Islet of Langerhans (tissue), 1 donor: Measurements from ENCODE around the gene THSD8.

ENCODE experiments used
- FAIRE-seq: peaks from one replicate; lab custom pipeline; 2011; peaks lifted over from hg19 to GRCh38; lab: Jason Lieb, UNC

THSD8 gene

DNA sequence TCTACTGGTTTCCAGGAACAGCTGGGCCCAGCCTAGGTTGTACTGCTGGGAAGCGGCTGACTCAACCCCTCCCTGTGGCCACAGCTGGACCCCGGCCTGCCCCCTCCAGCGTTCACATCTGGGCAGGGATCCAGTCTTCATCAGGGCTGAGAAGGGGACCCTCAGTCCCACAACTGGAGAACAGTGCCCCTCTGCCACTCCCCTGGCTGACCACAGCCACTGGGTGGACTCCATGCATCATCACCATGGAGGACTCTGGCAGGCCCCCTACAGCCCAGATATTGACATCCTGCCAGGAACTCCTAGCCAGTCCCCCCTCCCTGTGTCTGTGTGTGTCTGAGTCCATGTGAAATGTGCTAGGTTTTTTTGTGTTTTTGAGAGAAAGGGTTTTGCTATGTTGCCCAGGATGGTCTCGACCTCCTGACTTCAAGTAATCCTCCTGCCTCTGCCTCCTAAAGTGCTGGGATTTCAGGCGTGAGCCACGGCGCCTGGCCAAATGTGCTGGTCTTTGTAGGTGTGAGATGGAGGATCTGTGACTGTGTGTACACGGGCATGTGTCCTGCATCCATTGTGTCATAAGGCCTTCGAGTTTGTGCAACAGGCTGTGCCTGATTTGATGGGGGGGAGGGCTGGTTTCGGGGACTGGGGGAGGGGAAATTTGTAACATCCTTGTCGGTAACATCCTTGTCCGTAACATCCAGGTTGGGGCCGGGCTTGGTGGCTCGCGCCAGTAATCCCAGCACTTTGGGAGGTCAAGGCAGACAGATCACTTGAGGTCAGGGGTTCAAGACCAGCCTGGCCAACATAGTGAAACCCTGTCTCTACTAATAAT lies 22.5 kb upstream of the THSD8 start:
- FAIRE-seq = no peak

DNA sequence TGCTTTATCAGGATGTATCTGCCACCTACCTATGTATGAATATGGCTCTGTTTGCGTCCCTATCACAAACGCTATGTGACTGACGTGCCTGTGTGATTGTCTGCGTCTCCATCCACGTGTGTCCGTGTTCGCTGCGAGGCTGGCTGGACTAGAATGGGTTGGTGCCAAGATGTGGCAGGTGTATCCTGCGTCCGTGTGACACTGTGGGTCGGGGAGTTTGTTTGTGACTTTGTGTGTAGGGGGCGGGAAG lies 19.8 kb upstream of the THSD8 start:
- FAIRE-seq = no peak

DNA sequence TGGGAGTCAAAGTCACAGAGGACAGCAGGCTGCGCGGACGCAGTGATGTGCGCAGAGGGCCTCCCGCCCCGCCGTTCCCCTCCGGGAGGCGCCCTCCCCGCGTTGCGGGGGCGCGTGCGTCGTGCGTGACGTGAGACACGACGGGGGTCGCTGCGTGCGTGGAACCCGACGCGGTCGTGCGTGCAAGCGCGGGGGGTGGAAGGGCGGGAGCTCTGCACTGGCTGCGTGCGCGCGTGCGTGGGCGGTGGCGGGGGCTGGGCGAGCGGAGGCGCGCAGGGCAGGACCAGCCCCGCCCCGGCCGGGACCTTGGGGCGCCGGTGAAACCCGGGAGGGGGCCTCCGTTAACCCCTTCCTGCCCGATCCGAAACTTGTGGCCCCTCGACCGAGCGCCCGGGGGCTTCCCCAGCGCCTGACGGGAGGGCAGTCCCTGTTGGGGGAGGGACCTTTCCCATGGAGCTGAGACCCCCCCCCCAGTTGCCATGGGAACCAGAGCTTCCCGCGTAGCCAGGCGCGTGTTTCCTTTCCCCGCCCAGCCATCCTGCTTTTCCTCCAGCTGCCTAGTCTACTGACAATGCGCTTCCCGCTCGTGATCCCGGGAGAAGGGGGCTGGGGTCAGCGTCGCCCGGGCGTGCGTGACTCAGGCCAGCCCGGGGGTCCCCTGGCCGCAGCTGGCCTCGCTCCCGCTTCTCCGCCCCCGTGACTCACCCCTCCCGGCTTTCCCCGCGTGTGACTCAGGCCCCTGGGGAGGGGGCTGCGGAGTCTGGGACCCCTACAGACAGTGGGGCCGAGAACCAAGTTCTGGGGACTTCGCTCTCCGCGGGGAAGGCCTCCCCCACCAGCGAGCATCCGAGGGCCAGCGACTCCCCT lies 19.2 kb upstream of the THSD8 start:
- FAIRE-seq = no peak

DNA sequence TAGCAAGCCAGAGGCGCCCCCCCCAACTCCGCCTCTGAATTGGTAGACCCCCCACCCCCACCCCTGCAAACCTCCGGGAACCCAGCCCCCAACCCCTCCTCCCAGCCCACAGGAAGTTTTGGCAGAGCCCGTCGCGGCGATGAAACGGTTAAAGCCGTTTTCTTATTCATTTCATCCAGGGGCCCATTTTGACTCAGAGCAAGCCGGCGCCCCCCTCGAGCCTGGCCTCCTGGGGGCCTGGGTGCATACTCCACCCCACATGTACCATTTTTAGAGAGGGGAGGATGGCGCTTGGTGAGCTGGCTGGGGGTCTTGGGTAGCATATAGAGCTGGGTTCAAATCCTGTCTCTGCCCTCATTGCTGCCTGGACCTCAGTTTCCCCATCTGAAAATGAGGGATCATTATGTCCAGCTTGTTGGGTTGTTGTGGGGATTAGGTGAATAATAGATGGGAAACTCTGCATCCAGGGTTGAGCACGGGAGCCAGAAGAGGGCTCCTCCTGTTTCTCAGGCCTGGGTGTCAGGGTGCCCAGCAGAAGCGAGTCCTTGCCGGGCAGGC lies 18.5 kb upstream of the THSD8 start:
- no peak for FAIRE-seq

DNA sequence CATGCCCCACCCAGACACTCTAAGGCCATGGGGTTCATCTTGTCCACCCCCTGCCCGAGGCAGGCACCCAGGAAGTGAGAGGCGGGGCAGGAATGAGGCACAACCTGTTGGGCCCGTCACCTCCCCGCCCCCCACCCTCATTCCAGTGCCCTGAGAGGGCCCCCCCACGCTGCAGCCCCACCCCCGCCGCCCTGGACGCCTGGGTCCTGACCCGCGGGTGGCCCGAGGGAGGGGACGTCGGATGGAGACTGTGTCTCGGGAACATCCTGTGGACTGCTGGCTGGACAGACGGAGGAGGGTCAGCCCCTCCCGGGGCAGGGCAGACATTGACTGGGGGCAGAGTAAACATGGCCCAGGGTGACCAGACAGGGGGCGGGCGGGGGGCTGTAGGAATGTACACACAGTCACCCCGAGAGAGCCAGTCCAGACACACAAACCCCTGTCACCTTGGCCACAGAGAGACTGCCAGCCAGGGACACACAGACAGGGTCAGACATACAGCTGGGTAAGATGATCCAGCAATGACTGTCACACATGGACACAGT lies 17.9 kb upstream of the THSD8 start:
- FAIRE-seq = no peak

DNA sequence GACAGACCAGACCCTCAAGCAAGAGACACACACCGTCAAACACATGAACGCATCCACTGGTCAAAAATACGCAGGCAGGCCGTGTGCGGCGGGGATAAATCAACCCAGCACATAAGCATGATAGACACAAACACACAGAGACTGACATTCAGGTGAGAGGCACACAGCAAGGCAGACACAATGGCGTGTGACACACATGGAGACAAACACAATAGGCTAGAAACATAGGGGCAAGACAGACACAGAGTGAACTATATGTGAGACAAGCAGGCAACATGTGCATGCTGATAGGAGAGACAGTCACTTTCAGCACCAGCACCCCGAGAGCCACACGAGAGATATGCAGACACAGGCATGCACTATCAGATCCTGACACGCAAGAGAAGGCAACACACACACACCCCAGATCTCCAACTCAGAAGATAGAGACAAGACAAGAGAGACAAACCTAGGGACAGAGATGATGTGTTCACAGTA lies 17.4 kb upstream of the THSD8 start:
- FAIRE-seq = no peak

DNA sequence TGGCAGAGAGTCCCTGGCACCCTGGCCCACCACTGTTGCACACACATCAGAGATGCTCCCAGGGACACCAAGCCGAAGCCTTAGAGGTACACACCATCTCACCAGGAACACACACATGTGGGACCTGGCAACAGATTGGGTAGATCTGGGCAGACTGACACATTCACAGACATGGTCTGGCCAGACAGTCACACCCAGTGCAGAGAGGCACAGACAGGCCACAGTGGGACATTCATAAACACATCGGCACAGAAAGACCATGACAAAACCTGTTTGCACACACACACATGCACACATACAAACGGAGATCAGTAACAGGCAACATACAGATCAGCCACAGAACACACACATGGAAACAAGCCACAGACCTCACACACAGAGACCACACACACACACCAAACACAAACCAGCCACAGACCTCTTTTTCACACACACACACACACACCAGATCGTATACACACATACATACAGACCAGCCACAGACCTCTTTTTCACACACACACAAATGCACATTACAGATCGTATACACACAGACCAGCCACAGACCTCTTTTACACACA lies 16.9 kb upstream of the THSD8 start:
- FAIRE-seq = no peak

DNA sequence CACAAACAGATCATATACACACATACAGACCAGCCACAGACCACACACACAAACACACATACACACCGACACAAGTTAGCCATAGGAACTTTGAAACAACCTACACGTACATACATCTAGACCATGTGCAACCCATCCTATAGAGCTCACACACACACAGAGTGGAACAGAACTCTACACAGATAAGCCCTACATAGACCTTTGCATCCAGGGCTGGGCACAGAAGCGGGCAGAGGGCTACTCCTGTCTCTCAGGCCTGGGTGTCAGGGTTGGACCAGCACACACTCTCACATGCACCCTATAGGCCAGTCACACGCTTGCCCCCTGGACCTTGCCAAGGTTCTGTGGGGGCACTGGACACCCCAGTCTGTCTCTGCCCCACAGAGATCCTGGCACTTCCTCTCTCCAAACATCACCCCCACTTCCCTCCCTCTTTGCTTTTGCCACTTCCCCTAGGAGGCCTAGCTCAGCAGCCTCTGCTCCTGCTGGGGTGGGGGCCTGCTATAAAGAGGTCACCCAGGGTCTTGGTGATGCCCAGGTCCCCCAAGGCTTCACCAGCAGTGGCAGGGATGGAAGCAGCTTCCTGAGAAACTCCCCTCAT lies 16.3 kb upstream of the THSD8 start:
- no peak for FAIRE-seq

DNA sequence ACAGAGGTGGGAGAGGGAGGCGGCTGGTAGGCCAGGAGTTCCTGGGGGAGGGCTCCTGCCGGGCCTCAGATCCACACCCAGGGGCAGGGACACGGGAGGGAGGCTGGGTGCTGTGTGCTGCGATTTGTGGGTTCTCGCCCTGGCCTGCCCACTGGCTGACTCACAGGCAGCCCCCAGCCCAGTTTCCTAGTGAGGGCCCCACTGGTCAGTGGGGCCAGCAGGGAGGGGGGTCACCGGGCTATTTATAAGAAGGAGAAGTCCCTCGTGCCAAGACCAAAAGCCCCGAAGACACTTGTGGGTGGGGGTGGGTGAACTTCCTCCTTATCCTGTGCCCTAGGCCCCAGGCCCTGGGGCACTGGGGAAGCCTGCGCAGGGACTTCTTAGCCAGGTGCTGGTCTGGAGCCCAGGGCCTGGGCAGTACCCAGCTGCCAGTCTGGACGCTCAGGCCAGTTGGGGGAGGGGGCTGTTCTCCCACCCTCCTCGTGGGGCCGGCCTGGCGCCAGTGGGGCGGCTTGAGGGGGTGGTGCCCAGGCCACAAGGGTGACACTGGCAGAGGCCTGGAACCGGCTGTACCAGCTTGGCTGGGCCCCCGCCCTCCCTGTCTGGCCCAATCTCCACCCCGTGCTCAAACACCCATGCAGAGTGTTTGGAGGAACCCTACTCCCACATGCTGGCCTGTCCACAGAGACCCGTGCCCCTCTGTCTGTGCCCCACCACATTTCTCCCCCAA lies 15.6 kb upstream of the THSD8 start:
- no peak for FAIRE-seq

DNA sequence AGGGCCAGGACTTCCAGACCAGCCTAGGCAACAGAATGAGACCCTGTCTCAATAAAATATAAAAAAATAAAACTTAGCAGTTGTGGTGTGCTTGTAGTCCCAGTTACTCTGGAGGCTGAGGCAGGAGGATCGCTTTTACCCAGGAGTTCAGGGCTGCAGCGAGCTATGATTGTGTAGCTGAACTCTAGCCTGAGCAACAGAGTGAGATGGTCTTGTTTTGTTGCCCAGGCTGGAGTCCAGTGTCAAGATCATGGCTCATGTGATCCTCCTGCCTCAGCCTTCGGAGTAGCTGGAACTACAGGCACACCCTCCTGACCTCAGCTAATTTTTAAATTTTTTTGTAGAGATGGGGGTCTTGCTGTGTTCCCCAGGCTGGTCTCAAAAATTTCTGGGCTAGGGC lies 14.9 kb upstream of the THSD8 start:
- FAIRE-seq = no peak

DNA sequence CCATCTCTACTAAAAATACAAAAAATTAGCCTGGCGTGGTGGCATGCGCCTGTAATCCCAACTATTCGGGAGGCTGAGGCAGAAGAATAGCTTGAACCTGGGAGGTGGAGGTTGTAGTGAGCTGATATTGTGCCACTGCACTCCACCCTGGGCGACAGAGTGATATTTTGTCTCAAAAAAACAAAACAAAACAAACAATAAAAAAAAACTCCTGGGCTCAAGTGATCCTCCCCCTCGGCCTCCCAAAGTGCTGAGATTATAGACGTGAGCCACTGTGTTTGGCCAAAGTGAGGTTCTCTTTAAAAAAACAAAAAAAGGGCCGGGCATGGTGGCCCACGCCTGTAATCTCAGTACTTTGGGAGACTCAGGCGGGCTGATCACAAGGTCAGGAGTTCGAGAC lies 14.4 kb upstream of the THSD8 start:
- FAIRE-seq = no peak

DNA sequence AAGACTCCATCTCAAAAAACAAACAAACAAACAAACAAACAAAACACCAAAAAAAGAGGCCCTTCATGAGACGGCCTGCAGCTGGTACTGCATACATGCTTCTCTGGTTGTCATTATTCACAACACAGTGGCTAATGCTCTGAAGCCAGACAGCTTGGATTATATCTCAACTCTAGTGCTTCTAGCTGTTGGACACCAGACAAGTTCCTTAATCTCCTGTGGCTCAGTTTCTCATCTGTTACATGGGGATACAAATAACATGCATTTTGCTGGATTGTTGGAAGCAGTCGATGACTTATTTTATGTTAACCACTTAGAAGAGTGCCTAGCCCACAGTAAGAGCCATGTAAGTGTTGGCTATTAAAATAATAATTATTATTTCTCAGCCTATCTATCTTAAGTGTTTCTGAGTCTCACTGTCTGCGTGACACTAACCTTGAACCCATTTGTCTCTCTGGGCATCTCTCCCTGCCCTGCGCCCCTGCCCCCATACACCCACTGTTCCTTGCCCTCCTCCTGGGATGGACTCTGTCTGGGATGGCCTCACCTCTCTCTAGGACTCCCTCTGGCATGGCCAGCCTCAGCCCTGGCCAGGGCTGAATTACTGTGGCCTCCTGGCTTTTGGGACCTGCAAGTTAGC lies 13.7 kb upstream of the THSD8 start:
- no peak for FAIRE-seq

DNA sequence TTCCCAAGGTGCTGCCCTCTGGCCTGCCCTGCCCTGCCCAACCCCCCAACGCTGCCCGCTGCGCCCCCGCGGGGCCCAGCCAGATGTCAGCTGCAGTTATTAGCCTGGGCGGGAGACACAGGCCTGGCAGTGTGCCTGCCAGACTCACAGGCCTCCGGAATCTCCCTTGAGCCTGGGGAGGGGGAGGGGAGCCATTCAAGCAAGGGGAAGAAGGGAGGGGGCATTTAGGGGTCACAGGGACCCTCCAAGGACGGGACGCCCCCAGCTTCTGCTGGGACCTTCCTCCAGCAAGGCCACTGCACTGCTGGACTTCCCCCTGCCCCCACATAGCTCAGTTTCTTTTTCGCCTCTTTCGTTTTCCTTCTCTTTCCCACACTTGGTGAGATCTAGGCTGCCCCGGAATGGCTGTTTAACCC lies 13.2 kb upstream of the THSD8 start:
- FAIRE-seq = no peak

DNA sequence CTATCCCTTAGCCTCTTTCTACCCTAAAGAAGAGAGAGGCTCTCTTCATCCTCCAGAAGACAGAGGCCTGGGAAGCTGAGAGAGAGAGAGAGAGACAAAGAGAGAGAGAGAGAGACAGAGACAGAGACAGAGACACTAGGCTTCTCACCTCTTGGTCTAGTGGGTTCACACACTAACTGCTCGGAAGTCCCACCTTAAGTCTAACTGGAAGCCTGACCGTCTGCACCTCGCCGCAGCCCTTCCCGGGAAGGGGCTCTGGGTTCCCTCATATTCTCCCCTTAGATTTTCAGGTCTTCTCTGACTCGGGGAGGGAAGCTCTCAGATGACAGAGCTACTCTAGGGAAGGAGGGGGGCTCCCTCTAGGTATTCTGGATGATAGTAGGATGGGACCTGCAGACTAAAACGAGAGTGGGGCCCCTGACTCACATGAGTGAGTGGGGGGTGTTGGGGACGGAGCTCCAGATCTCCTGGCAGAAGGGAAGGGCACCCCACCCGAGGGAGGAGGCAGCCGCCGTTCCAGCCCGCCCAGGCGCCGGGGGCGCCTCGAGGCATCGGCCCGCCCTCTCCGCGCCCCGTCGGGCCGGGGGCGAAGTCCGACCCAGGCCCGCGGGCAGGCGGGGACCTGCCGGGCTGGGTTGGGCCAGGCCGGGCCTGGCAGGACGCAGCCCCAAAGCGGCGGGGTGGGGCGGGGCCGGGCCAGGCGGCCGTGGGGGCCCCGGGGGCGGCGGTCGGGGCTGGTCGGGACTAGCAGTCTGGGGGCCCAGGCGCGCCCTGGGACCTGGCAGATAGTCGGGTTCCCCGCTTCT lies 12.6 kb upstream of the THSD8 start:
- FAIRE-seq = no peak

DNA sequence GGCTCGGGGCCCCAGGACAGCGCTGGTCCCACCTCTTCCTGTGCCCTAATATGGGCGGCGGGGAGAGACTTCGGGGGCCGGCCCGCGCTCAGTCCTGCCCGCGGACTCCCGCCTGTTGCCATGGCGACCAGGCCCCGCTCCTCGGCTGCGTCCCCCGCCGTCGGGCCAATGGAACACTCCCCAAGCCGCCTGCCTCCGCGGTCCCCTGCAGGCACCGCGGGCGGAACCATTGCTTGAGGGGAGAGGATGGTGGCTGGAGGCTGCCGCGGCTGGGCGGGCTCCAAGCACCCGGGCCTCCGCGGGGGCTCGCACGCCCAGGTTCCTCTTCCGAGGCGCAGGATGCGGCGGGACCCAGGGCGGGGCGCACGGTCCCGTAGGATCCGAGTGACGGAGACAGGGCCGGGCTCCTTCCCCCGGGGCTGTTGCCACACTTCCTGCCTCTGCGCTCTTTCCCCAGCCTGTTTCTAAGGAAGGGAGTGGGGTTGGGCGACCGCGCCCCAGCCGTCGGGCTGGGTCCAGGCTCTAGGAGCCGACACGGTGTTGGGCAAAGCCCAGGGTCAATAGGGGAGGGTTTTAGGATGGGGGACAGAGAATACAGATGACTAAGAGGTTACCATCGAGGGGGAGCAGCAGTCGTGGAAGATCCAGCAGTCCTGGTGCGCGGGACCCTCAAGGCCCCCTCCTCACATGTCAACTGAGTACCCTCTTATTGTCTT lies 11.8 kb upstream of the THSD8 start:
- no peak for FAIRE-seq

DNA sequence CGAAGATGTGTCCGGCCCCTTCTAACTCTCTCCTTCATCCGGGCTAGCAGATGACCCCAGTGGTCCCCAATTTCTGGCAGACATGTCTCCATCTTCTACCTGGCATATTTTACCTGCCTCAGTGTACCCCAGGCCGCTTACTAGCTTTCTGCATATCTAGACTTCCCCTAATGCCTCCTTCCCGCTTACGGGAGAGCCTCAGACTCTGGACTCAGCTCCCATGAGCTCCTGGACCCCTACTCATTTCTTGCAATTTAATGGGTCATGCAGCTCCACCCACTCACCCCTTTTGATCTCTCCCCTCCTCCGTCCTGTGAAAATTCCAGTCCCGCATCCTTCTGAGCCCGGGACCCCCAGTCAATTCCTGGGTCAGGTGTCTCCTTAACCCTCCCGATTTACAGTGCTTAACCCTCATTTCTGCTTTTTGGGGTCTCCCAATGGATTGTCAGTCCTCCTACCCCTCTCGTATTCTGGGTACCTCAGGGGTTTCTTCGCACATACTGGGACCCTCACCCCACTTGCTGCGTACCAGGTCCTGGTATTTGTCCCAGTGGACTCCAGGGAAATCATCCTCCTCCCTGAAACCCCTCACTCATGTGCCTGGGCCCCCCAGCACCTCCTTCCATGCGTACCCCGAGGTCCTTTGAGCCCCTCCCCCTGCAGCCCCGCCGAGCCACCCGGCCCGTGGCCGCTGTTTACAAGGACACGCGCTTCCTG lies 11.1 kb upstream of the THSD8 start:
- no peak for FAIRE-seq

DNA sequence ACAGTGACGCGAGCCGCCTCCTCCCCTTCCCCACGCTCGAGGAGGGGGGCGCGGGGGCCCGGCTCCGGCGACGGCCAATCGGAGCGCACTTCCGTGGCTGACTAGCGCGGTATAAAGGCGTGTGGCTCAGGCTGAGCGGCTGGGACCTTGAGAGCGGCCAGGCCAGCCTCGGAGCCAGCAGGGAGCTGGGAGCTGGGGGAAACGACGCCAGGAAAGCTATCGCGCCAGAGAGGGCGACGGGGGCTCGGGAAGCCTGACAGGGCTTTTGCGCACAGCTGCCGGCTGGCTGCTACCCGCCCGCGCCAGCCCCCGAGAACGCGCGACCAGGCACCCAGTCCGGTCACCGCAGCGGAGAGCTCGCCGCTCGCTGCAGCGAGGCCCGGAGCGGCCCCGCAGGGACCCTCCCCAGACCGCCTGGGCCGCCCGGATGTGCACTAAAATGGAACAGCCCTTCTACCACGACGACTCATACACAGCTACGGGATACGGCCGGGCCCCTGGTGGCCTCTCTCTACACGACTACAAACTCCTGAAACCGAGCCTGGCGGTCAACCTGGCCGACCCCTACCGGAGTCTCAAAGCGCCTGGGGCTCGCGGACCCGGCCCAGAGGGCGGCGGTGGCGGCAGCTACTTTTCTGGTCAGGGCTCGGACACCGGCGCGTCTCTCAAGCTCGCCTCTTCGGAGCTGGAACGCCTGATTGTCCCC lies 10.4 kb upstream of the THSD8 start, which contains the start of gene JUNB:
Gene JUNB, plus strand, starts transcription at position 142 of the 706 bp plus-strand sequence. Its CDS starts 286 bp downstream, at position 428.
- FAIRE-seq = no peak
